GM23248 (cell line): ENCODE measurements around the gene OR5AK2. TPM values are rescaled to one million over a fixed set of nuclear protein-coding genes. Genes with fewer than 3 reads are reported as not detected.

Source experiments
- DNase-seq: peaks from one replicate; pipeline ENCODE4 v3.0.0-alpha.2; 2015
- H2AFZ ChIP-seq: fragments of 200-600 bp; sonication (generic); 2 replicates; pipeline ENCODE4 v1.6.1; 2016; ENCODE audit warnings: antibody characterized with exemption
- H3F3A ChIP-seq: fragments of 200-600 bp; sonication (generic); 2 replicates; pipeline ENCODE4 v1.6.1; 2016; ENCODE audit warnings: mild to moderate bottlenecking, antibody characterized with exemption, mixed run types; ENCODE audit not compliant: insufficient read depth
- H3K27ac ChIP-seq: fragments of 200-600 bp; sonication (generic); 2 replicates; pipeline ENCODE4 v1.5.1; 2016; ENCODE audit warnings: mild to moderate bottlenecking
- H3K27me3 ChIP-seq: fragments of 200-600 bp; sonication (generic); replicated peaks from 2 replicates; pipeline ENCODE4 v1.6.1; 2016; ENCODE audit warnings: mild to moderate bottlenecking; ENCODE audit not compliant: insufficient read depth
- H3K36me3 ChIP-seq: fragments of 200-600 bp; sonication (generic); 2 replicates; pipeline ENCODE4 v1.6.1; 2016; ENCODE audit warnings: low read depth, mild to moderate bottlenecking
- H3K4me1 ChIP-seq: fragments of 200-600 bp; sonication (generic); 2 replicates; pipeline ENCODE4 v1.6.1; 2016; ENCODE audit warnings: mild to moderate bottlenecking; ENCODE audit not compliant: insufficient read depth
- H3K4me2 ChIP-seq: fragments of 200-600 bp; sonication (generic); one replicate; pipeline ENCODE4 v1.6.1; 2016; ENCODE audit warnings: mild to moderate bottlenecking; ENCODE audit not compliant: unreplicated experiment
- H3K4me3 ChIP-seq: fragments of 200-600 bp; sonication (generic); 2 replicates; pipeline ENCODE4 v1.5.1; 2016; ENCODE audit warnings: mild to moderate bottlenecking
- H3K79me2 ChIP-seq: fragments of 200-600 bp; sonication (generic); 2 replicates; pipeline ENCODE4 v1.6.1; 2016; ENCODE audit warnings: mild to moderate bottlenecking; ENCODE audit not compliant: insufficient read depth
- H3K9ac ChIP-seq: fragments of 200-600 bp; sonication (generic); 2 replicates; pipeline ENCODE4 v1.6.1; 2016; ENCODE audit warnings: mild to moderate bottlenecking
- H3K9me2 ChIP-seq: fragments of 200-600 bp; sonication (generic); 2 replicates; pipeline ENCODE4 v1.6.1; 2016; ENCODE audit warnings: mixed run types, mild to moderate bottlenecking, moderate library complexity; ENCODE audit not compliant: insufficient read depth
- H3K9me3 ChIP-seq: fragments of 200-600 bp; sonication (generic); one replicate; pipeline ENCODE4 v1.6.1; 2017; ENCODE audit warnings: low read depth
- H4K20me1 ChIP-seq: fragments of 200-600 bp; sonication (generic); 2 replicates; pipeline ENCODE4 v1.6.0; 2016; ENCODE audit not compliant: insufficient read depth
- EZH2 ChIP-seq: fragments of 200-600 bp; sonication (generic); IDR thresholded peaks from 2 replicates; pipeline ENCODE4 v1.6.1; 2018; ENCODE audit warnings: antibody characterized with exemption, mild to moderate bottlenecking; ENCODE audit not compliant: insufficient read depth, poor library complexity, severe bottlenecking
- EZH2phosphoT487 ChIP-seq: fragments of 200-600 bp; sonication (generic); IDR thresholded peaks from 2 replicates; pipeline ENCODE4 v1.6.1; 2018; ENCODE audit warnings: antibody characterized with exemption, moderate library complexity, mild to moderate bottlenecking, low read depth; ENCODE audit not compliant: insufficient read depth
- WGBS, 2 experiments: methylation state at CpG; one replicate each; pipeline ENCODE4 v1.1.6; 2015 to 2017; ENCODE audit warnings: low lambda C conversion rate in 2 of 2, low coverage in 1 of 2; ENCODE audit errors: missing lambda C conversion rate in 2 of 2; 5-methylcytosine and 5-hydroxymethylcytosine counted together
- in situ Hi-C: fragments of 300-500 bp; cut with MboI; formaldehyde crosslinking; loops from 2 replicates; pipeline ENCODE4 v1.15.0; 2020
- polyA plus RNA-seq: library from polyadenylated mRNA; unstranded; fragments of >200 nt; fragmentation: Nextera tagmentation; extraction: Ambion mirVana; gene quantifications from 2 replicates; pipeline ENCODE4 v1.2.1, GENCODE V29; 2016
- total RNA-seq: library from RNA; depleted of rRNA; stranded (reverse); fragments of >200 nt; shearing (Covaris generic); gene quantifications from 2 replicates; pipeline ENCODE4 v1.2.3, GENCODE V29; 2014

OR5AK2 gene
- total and polyA plus RNA-seq, 2 experiments from 2014 or later, result not detected

DNA sequence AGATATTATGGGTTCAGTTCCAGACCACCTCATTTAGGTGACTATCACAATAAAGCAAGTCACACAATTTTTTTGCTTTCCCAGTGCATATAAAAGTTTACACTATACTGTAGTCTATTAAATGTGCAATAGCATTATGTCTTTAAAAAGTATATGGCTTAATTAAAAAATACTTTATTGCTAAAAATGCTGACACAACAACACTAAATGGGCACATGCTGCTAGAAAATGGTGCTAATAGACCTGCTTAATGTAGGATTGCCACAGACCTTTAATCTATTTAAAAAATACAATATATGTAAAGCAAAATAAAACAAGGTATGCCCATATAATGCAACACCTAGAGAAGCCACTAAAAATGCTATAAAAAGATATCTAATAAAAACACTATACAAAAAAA lies 27.1 kb upstream of the OR5AK2 start:
- no peaks in the 10 kb centered on the region for H3K9me2 ChIP-seq
- H3K79me2 ChIP-seq, result no peaks in the 10 kb centered on the region
- H3K4me2 ChIP-seq, result no peak overlapping the region
- no peaks in the 10 kb centered on the region for H3F3A ChIP-seq
- no peak overlapping the region for H3K9ac ChIP-seq
- no peak for TF ChIP-seq EZH2
- TF ChIP-seq EZH2phosphoT487, result no peak
- in situ Hi-C loops, result no loop called here
- no peaks in the 10 kb centered on the region for H4K20me1 ChIP-seq
- no peaks in the 10 kb centered on the region for H3K9me3 ChIP-seq
- no peaks in the 10 kb centered on the region for H3K27me3 ChIP-seq
- no peaks in the 10 kb centered on the region for H3K4me1 ChIP-seq
- no peak overlapping the region for H3K4me3 ChIP-seq
- H2AFZ ChIP-seq, result no peak overlapping the region
- no peak overlapping the region for H3K27ac ChIP-seq
- no peak for DNase-seq
- no peaks in the 10 kb centered on the region for H3K36me3 ChIP-seq

DNA sequence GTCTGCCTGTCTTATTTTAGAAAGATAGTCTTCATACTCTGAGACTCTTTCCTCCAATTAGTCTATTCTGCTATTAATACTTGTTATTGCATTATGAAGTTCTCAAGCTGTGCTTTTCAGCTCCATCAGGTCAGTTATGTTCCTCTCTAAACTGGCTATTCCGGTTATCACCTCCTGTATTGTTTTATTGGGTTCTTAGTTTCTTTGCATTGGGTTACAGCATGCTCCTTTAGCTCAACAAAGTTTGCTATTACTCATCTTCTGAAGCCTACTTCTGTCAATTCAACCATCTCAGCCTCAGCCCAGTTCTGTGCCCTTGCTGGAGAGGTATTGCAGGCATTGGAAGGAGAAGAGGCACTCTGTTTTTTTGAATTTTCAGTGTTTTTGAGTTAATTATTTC lies 21.0 kb upstream of the OR5AK2 start:
- Histone ChIP-seq H2AFZ (no peak overlapping the region), H3F3A (no peaks in the 10 kb centered on the region), H3K27me3 (no peaks in the 10 kb centered on the region), H3K9ac (no peak overlapping the region), H3K9me2 (no peaks in the 10 kb centered on the region), H3K4me1 (no peaks in the 10 kb centered on the region), H3K4me3 (no peak overlapping the region), H4K20me1 (no peaks in the 10 kb centered on the region), H3K4me2 (no peak overlapping the region), H3K79me2 (no peaks in the 10 kb centered on the region), H3K27ac (no peak overlapping the region), H3K36me3 (no peaks in the 10 kb centered on the region), H3K9me3 (no peaks in the 10 kb centered on the region)
- in situ Hi-C loops, result no loop called here
- TF ChIP-seq EZH2, result no peak
- no peak for TF ChIP-seq EZH2phosphoT487
- DNase-seq, result no peak
- 8 to 16% methylated on average over 1 of the region's 1 CpG for WGBS, 2 experiments

DNA sequence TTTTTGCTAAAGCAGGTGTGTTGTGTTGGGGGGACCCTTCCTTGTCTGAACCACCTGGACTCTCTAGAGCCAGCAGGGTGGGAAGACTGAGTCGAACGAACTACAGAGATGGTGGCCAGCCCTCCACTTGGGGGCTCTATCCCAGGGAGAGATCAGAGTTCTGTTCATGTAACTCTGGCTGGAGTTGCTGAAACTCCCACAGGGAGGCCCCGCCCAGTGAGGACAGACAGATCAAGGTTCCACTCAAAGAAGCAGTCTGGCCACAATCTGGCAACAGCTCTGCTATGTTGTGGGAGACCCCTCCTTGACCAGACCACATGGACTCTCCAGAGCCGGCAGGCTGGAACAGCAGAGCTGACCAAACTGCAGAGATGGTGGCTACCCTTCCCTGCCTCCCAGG lies 20.2 kb upstream of the OR5AK2 start:
- H3K4me3 ChIP-seq, result no peak overlapping the region
- H3K27me3 ChIP-seq, result no peaks in the 10 kb centered on the region
- no peak overlapping the region for H2AFZ ChIP-seq
- no peak for DNase-seq
- no peak for TF ChIP-seq EZH2
- TF ChIP-seq EZH2phosphoT487, result no peak
- no peaks in the 10 kb centered on the region for H4K20me1 ChIP-seq
- no peaks in the 10 kb centered on the region for H3F3A ChIP-seq
- 14 to 21% methylated on average over 4 of the region's 4 CpGs for WGBS, 2 experiments
- no peak overlapping the region for H3K9ac ChIP-seq
- no peaks in the 10 kb centered on the region for H3K9me2 ChIP-seq
- no peak overlapping the region for H3K27ac ChIP-seq
- no peaks in the 10 kb centered on the region for H3K9me3 ChIP-seq
- H3K4me2 ChIP-seq, result no peak overlapping the region
- in situ Hi-C loops, result no loop called here
- H3K79me2 ChIP-seq, result no peaks in the 10 kb centered on the region
- no peaks in the 10 kb centered on the region for H3K36me3 ChIP-seq
- no peaks in the 10 kb centered on the region for H3K4me1 ChIP-seq

DNA sequence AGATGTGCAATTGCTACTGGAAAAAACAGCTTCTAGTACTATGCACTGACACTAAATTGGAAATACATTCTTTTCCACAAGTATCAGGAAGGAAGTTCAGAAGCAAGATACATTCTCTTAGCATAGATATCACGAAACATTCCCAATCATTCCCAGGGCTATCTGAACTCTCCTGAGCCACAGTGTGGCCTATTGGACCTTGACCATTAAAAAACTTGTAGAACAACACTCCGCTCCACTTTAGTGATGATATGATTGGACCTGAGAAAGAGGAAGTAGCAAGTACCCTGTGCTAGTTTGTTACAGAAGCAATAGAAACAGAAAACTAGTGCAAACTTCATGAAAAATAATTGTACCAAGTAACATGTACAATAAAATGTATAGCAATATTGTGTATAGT lies 11.4 kb upstream of the OR5AK2 start:
- Histone ChIP-seq H3K27me3 (peaks cover 15% of the 10 kb centered on the region), H4K20me1 (no peaks in the 10 kb centered on the region), H2AFZ (no peak overlapping the region), H3K4me2 (no peak overlapping the region), H3F3A (no peaks in the 10 kb centered on the region), H3K9me2 (no peaks in the 10 kb centered on the region), H3K36me3 (no peaks in the 10 kb centered on the region), H3K4me1 (no peaks in the 10 kb centered on the region), H3K9ac (no peak overlapping the region), H3K9me3 (no peaks in the 10 kb centered on the region), H3K79me2 (no peaks in the 10 kb centered on the region), H3K27ac (no peak overlapping the region), H3K4me3 (no peak overlapping the region)
- 8 to 10% methylated on average over 2 of the region's 2 CpGs for WGBS, 2 experiments
- no peak for DNase-seq
- TF ChIP-seq EZH2 (no peak), EZH2phosphoT487 (no peak)
- in situ Hi-C loops, result no loop called here

DNA sequence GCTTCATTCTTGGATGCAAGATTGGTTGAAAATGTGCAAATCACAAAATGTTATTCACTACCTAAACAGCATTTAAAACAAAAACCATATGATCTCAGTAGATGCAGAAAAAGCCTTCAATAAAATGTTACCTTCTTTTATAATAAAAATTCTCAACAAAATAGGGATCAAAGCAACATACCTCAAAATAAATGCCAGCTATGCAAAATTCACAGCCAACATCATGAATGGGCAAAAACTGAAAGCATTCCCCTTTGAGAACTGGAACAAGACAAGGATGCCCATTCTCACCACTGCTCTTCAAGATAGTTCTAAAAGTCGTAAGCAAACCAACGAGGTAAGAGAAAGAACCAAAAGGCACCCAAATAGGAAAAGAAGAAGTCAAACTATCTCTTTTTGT lies 2.0 kb downstream of the OR5AK2 start:
- H3K36me3 ChIP-seq, result no peaks in the 10 kb centered on the region
- H3K9ac ChIP-seq, result no peak overlapping the region
- no peaks in the 10 kb centered on the region for H3F3A ChIP-seq
- no peaks in the 10 kb centered on the region for H3K9me2 ChIP-seq
- H3K4me1 ChIP-seq, result no peaks in the 10 kb centered on the region
- H4K20me1 ChIP-seq, result no peaks in the 10 kb centered on the region
- H3K4me2 ChIP-seq, result no peak overlapping the region
- in situ Hi-C loops, result no loop called here
- WGBS, 2 experiments, result 0% methylated on average over 2 of the region's 2 CpGs
- no peak for DNase-seq
- TF ChIP-seq EZH2 (no peak), EZH2phosphoT487 (no peak)
- H2AFZ ChIP-seq, result no peak overlapping the region
- no peak overlapping the region for H3K4me3 ChIP-seq
- H3K79me2 ChIP-seq, result no peaks in the 10 kb centered on the region
- 0 out of 2 replicates have a peak, but pooled peaks cover 9% of the 10 kb centered on the region for H3K27me3 ChIP-seq
- no peaks in the 10 kb centered on the region for H3K9me3 ChIP-seq
- H3K27ac ChIP-seq, result no peak overlapping the region
